ENCODE measurements around the gene COQ8B.

DNA sequence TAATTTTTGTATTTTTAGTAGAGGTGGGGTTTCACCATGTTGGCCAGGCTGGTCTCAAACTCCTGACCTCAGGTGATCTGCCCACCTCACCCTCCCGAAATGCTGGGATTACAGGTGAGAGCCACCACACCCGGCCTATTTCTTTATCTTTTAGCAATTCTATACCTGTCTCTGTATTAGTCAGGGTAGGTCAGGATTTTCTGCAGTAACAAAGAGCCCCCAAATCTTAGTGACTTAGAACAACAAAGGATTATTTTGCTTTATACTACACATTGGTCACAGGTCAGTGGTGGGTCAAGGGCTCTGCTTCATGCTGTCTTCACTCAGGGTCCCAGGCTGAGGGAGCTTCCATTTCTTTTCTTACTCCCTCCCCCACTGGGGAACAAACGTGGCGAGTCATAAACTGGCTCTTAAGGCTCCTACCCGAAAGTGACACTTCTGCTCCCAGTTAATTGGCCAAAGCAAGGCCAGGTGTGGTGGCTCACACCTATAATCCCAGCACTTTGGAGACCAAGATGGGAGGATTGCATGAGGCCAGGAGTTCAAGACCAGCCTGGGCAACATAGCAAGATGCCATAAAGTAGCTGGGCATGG is 7.1 kb upstream of the COQ8B start:
- TF ChIP-seq, protein P1, sequence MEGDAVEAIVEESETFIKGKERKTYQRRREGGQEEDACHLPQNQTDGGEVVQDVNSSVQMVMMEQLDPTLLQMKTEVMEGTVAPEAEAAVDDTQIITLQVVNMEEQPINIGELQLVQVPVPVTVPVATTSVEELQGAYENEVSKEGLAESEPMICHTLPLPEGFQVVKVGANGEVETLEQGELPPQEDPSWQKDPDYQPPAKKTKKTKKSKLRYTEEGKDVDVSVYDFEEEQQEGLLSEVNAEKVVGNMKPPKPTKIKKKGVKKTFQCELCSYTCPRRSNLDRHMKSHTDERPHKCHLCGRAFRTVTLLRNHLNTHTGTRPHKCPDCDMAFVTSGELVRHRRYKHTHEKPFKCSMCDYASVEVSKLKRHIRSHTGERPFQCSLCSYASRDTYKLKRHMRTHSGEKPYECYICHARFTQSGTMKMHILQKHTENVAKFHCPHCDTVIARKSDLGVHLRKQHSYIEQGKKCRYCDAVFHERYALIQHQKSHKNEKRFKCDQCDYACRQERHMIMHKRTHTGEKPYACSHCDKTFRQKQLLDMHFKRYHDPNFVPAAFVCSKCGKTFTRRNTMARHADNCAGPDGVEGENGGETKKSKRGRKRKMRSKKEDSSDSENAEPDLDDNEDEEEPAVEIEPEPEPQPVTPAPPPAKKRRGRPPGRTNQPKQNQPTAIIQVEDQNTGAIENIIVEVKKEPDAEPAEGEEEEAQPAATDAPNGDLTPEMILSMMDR (IDR thresholded peaks at IDR 0.05), result no peak
- TF ChIP-seq POLR2A (IDR thresholded peaks at IDR 0.05), result no peak
